ENCODE data around the gene SH3PXD2A. TPM values are rescaled to one million over a fixed set of nuclear protein-coding genes. Genes with fewer than 3 reads are reported as not detected.

Gene SH3PXD2A
- total RNA-seq, 4 donors from 2014 or later = 9.4 to 20.6 (median 11.2) TPM

- intact Hi-C loops (cut with DNase I) = no loop called here
- peaks cover 0 to 3% of the 10 kb centered on the region in 2 donors for H3K4me1 ChIP-seq
- no peak overlapping the region for H3K27ac ChIP-seq
- 92 to 95% methylated on average over 6 of the region's 6 CpGs for WGBS, 2 donors
- H3K36me3 ChIP-seq = no peaks in the 10 kb centered on the region
- DNase-seq = no peak
- TF ChIP-seq POLR2A (IDR thresholded peaks at IDR 0.05) (no peak), CTCF (IDR thresholded peaks at IDR 0.05) (no peak)
- no peaks in the 10 kb centered on the region for H3K27me3 ChIP-seq
- no peak overlapping the region for H3K4me3 ChIP-seq (replicated peaks in 1 of 3)
- H3K9me3 ChIP-seq = no peaks in the 10 kb centered on the region
These were observed 49.6 kb downstream of the SH3PXD2A start for GRCh38 chr10:103805781-103806180.

DNA sequence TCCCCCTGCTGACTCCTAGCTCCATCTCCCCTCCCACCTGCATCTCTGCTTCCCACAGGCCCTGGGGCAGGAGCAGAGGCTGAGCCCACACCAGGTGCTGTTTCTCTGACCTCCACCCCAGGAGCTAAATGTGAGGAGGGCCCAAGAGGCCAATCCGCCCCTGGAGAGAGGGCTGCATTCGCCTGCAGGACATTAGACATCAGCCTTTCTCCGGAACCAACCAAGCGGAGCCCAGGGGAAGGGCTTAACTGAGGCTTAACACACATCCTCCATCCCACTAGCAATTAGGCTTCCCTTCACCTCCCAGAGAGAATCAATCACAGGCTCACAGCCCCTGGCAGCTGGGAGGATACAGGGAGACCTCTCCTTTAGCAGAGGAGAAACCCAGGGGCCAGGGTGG is 50.5 kb downstream of the SH3PXD2A start:
- no peak overlapping the region for H3K27ac ChIP-seq
- 83 to 86% methylated on average over 4 of the region's 4 CpGs for WGBS, 2 donors
- H3K36me3 ChIP-seq = no peaks in the 10 kb centered on the region
- H3K27me3 ChIP-seq = no peaks in the 10 kb centered on the region
- H3K9me3 ChIP-seq = no peaks in the 10 kb centered on the region
- TF ChIP-seq POLR2A (IDR thresholded peaks at IDR 0.05) (no peak), CTCF (IDR thresholded peaks at IDR 0.05) (no peak)
- H3K4me3 ChIP-seq (replicated peaks in 1 of 3) = no peak overlapping the region
- DNase-seq = no peak
- intact Hi-C loops (cut with DNase I) = no loop called here
- H3K4me1 ChIP-seq = peaks cover 0 to 3% of the 10 kb centered on the region in 2 donors

DNA sequence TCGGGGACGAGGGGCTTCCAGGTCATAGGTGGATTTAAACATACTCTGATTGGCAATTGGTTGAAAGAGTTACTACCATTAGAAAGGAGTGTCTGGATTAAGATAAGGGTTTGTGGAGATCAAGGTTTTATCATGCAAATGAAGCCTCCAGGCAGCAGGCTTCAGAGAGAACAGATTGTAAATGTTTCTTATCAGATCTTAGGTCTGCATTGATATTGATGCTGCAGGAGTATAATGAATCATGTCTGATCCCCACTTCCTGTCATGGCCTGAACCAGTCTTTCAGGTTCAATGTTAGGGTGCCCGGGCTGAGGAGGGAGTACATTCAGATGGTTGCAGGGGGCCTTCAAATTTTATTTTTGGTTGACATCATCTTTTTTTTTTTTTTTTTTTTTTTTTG is 51.4 kb downstream of the SH3PXD2A start:
- TF ChIP-seq POLR2A (IDR thresholded peaks at IDR 0.05) = no peak
- no peaks in the 10 kb centered on the region for H3K27me3 ChIP-seq
- no peak overlapping the region for H3K27ac ChIP-seq
- DNase-seq = no peak
- no peaks in the 10 kb centered on the region for H3K36me3 ChIP-seq
- H3K4me3 ChIP-seq (replicated peaks in 1 of 3) = no peak overlapping the region
- H3K9me3 ChIP-seq = no peaks in the 10 kb centered on the region
- intact Hi-C loops (cut with DNase I) = no loop called here
- peaks cover 0 to 3% of the 10 kb centered on the region in 2 donors for H3K4me1 ChIP-seq
- WGBS, 2 donors = 65 to 68% methylated on average over 3 of the region's 3 CpGs

GRCh38 chr10:103802637-103803353 is 52.6 kb downstream of the SH3PXD2A start:
- Histone ChIP-seq H3K36me3 (no peaks in the 10 kb centered on the region), H3K4me3 (replicated peaks in 1 of 3) (no peak overlapping the region), H3K27me3 (no peaks in the 10 kb centered on the region), H3K27ac (no peak overlapping the region), H3K9me3 (no peaks in the 10 kb centered on the region), H3K4me1 (no peaks in the 10 kb centered on the region)
- intact Hi-C loops (cut with DNase I) = no loop called here
- no peak for TF ChIP-seq POLR2A (IDR thresholded peaks at IDR 0.05)
- TF ChIP-seq CTCF (IDR thresholded peaks at IDR 0.05) = no peak
- no peak for DNase-seq
- WGBS, 2 donors = 88 to 89% methylated on average over 7 of the region's 7 CpGs

DNA sequence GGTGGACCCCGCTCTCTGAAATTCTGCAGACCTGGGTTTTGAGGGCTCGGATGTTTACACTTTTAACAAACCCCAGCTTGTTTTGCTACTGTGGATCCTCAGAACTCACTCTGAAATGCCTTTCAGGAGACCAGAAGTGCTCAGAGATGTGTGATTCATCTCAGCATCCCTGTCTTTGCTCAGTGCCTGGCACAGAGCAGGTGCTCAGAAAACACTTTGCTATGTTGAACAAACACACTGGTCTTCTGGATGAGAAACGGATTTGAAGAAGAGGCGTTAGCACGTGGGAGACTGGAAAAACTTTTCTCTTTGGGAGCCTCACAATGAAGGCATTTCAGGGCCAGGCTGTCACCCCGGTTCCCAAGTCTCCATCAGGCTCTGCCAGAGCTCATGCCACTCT is 53.3 kb downstream of the SH3PXD2A start:
- no peaks in the 10 kb centered on the region for H3K9me3 ChIP-seq
- no peaks in the 10 kb centered on the region for H3K27me3 ChIP-seq
- H3K4me3 ChIP-seq (replicated peaks in 1 of 3) = no peak overlapping the region
- 60 to 67% methylated on average over 6 of the region's 6 CpGs for WGBS, 2 donors
- TF ChIP-seq POLR2A (IDR thresholded peaks at IDR 0.05) = no peak
- no peak for TF ChIP-seq CTCF (IDR thresholded peaks at IDR 0.05)
- H3K4me1 ChIP-seq = no peaks in the 10 kb centered on the region
- DNase-seq = no peak
- no peak overlapping the region for H3K27ac ChIP-seq
- intact Hi-C loops (cut with DNase I) = no loop called here
- H3K36me3 ChIP-seq = no peaks in the 10 kb centered on the region
